T-helper 2 cell treated with Interferon-gamma antibody and Interleukin-4, amounts not matched to agents 100 ng/mL and 5 ng/mL, for 36 hours (primary cell): ENCODE results near the gene SORCS2. TPM values are rescaled to one million over a fixed set of nuclear protein-coding genes. Genes with fewer than 3 reads are reported as not detected.

Experiments
- intact Hi-C: fragments of 100-400 bp; cut with micrococcal nuclease; formaldehyde crosslinking; loops from one replicate; pipeline ENCODE4 v1.15.1; 2023
- total RNA-seq: library from RNA; stranded (reverse); gene quantifications from 2 replicates; pipeline ENCODE4 v1.2.3, GENCODE V29; 2022

The SORCS2 gene
- total RNA-seq, 1 donor from 2014 or later, result 0.05 TPM

GRCh38 chr4:7465017-7465416, 272.7 kb downstream of the SORCS2 start:
- intact Hi-C loops, result no loop called here

- intact Hi-C loops, result no loop called here
Measured at GRCh38 chr4:7466215-7466614, 273.9 kb downstream of the SORCS2 start.

- intact Hi-C loops, result no loop called here
Measured at GRCh38 chr4:7466904-7467303, 274.6 kb downstream of the SORCS2 start.

- intact Hi-C loops, result no loop called here
Measured at GRCh38 chr4:7467471-7467870, 275.1 kb downstream of the SORCS2 start.

GRCh38 chr4:7469023-7469422, 276.7 kb downstream of the SORCS2 start:
- intact Hi-C loops, result no loop called here

- intact Hi-C loops, result no loop called here
Measured at GRCh38 chr4:7470111-7470510, 277.8 kb downstream of the SORCS2 start.

- intact Hi-C loops, result no loop called here
Measured at GRCh38 chr4:7470522-7471128, 278.3 kb downstream of the SORCS2 start.

- intact Hi-C loops, result no loop called here
Measured at GRCh38 chr4:7472442-7473013, 280.2 kb downstream of the SORCS2 start.

- intact Hi-C loops, result no loop called here
Measured at GRCh38 chr4:7473081-7473480, 280.7 kb downstream of the SORCS2 start.

- intact Hi-C loops, result no loop called here
Measured at GRCh38 chr4:7474320-7474719, 282.0 kb downstream of the SORCS2 start.

GRCh38 chr4:7475207-7475606, 282.9 kb downstream of the SORCS2 start:
- intact Hi-C loops, result no loop called here

GRCh38 chr4:7476820-7477219, 284.5 kb downstream of the SORCS2 start:
- intact Hi-C loops, result no loop called here

- intact Hi-C loops, result no loop called here
Measured at GRCh38 chr4:7477695-7478094, 285.4 kb downstream of the SORCS2 start.

GRCh38 chr4:7478665-7479064, 286.3 kb downstream of the SORCS2 start:
- intact Hi-C loops, result no loop called here

- intact Hi-C loops, result no loop called here
Measured at GRCh38 chr4:7480423-7480822, 288.1 kb downstream of the SORCS2 start.

GRCh38 chr4:7481227-7481626, 288.9 kb downstream of the SORCS2 start:
- intact Hi-C loops, result no loop called here

GRCh38 chr4:7485096-7485495, 292.8 kb downstream of the SORCS2 start:
- intact Hi-C loops, result no loop called here

GRCh38 chr4:7486101-7486500, 293.8 kb downstream of the SORCS2 start:
- intact Hi-C loops, result no loop called here

- intact Hi-C loops, result no loop called here
Measured at GRCh38 chr4:7487502-7487901, 295.2 kb downstream of the SORCS2 start.

GRCh38 chr4:7487998-7488671, 295.8 kb downstream of the SORCS2 start:
- intact Hi-C loops, result no loop called here

- intact Hi-C loops, result no loop called here
Measured at GRCh38 chr4:7491915-7492314, 299.6 kb downstream of the SORCS2 start.

GRCh38 chr4:7498446-7499200, 306.3 kb downstream of the SORCS2 start:
- intact Hi-C loops, result no loop called here
